Activated CD4-positive, CD25-positive, alpha-beta regulatory T cell treated with anti-CD3 and anti-CD28 coated beads, Interleukin-2, amount 50 U/mL, for 24 hours (primary cell): ENCODE data around the gene MYO3B.
"Not testable (repeated sequence)": the region's sequence is repeated elsewhere in the genome, so short reads cannot be mapped to it uniquely, and the experiment has no call there.

Source experiments
- ATAC-seq, 2 donors: fragments of 150-1000 bp; cut with Tn5 transposase; one replicate each; pipeline ENCODE4 v1.10.0; 2021; ENCODE audit warnings: mild to moderate bottlenecking in 1 of 2, moderate library complexity in 1 of 2

MYO3B gene

GRCh38 chr2:170386554-170386953 lies 208.6 kb downstream of the MYO3B start:
- no peak for ATAC-seq

GRCh38 chr2:170391018-170391417 lies 213.1 kb downstream of the MYO3B start:
- no peak for ATAC-seq

- ATAC-seq, result no peak
These were observed 213.8 kb downstream of the MYO3B start for GRCh38 chr2:170391697-170392096.

GRCh38 chr2:170393861-170394498 lies 216.0 kb downstream of the MYO3B start:
- no peak for ATAC-seq

GRCh38 chr2:170394641-170395387 lies 216.9 kb downstream of the MYO3B start:
- ATAC-seq, result no peak

GRCh38 chr2:170396799-170397459 lies 219.0 kb downstream of the MYO3B start:
- no peak for ATAC-seq

GRCh38 chr2:170401187-170401586 lies 223.2 kb downstream of the MYO3B start:
- no peak for ATAC-seq

- ATAC-seq, result no peak
These were observed 226.9 kb downstream of the MYO3B start for GRCh38 chr2:170404846-170405245.

- no peak for ATAC-seq
These were observed 227.4 kb downstream of the MYO3B start for GRCh38 chr2:170405326-170405725.

GRCh38 chr2:170408461-170409163 lies 230.7 kb downstream of the MYO3B start:
- no peak for ATAC-seq

GRCh38 chr2:170409164-170409535 lies 231.2 kb downstream of the MYO3B start:
- peak in 1 of 2 donors; percentile 41 for ATAC-seq

GRCh38 chr2:170411660-170412059 lies 233.7 kb downstream of the MYO3B start:
- no peak for ATAC-seq

GRCh38 chr2:170420961-170421687 lies 243.2 kb downstream of the MYO3B start:
- ATAC-seq, result no peak

- ATAC-seq, result no peak
These were observed 246.0 kb downstream of the MYO3B start for GRCh38 chr2:170423919-170424318.

- ATAC-seq, result no peak
These were observed 247.4 kb downstream of the MYO3B start for GRCh38 chr2:170425281-170425751.

GRCh38 chr2:170428868-170429267 lies 250.9 kb downstream of the MYO3B start:
- ATAC-seq, result no peak

GRCh38 chr2:170432823-170433222 lies 254.9 kb downstream of the MYO3B start:
- no peak for ATAC-seq

GRCh38 chr2:170433448-170433847 lies 255.5 kb downstream of the MYO3B start:
- no peak for ATAC-seq

GRCh38 chr2:170434396-170434795 lies 256.4 kb downstream of the MYO3B start:
- not testable (repeated sequence) for ATAC-seq

GRCh38 chr2:170434900-170435621 lies 257.1 kb downstream of the MYO3B start:
- no peak for ATAC-seq

GRCh38 chr2:170436077-170436943 lies 258.4 kb downstream of the MYO3B start:
- ATAC-seq, result no peak
